Osteoblast (primary cell): ENCODE results near the gene FRMD8. TPM values are rescaled to one million over a fixed set of nuclear protein-coding genes. Genes with fewer than 3 reads are reported as not detected.

Experiments used
- DNase-seq: peaks from one replicate; pipeline ENCODE4 v3.0.0; 2011; ENCODE audit warnings: low spot score, mixed read lengths; ENCODE audit not compliant: insufficient read length; ENCODE audit errors: missing footprints
- H2AFZ ChIP-seq: 2 replicates; pipeline ENCODE4 v1.6.0; 2011; ENCODE audit warnings: mild to moderate bottlenecking, low read length
- H3K27ac ChIP-seq: 2 replicates; pipeline ENCODE4 v1.5.1; 2011; ENCODE audit warnings: mild to moderate bottlenecking, low read depth, low read length, moderate library complexity
- H3K27me3 ChIP-seq: 2 replicates; pipeline ENCODE4 v1.6.0; 2012; ENCODE audit warnings: mild to moderate bottlenecking, control low read depth, inconsistent platforms, low read length, moderate library complexity; ENCODE audit not compliant: insufficient read depth
- H3K36me3 ChIP-seq: 2 replicates; pipeline ENCODE4 v1.5.1; 2011; ENCODE audit warnings: mild to moderate bottlenecking, low read length, control low read depth, moderate library complexity; ENCODE audit not compliant: insufficient read depth
- H3K4me1 ChIP-seq: 2 replicates; pipeline ENCODE4 v1.5.1; 2011; ENCODE audit warnings: mild to moderate bottlenecking, low read length, control low read depth, moderate library complexity; ENCODE audit not compliant: insufficient read depth
- H3K4me2 ChIP-seq: 2 replicates; pipeline ENCODE4 v1.6.0; 2011; ENCODE audit warnings: mild to moderate bottlenecking, low read length; ENCODE audit not compliant: insufficient read depth
- H3K4me3 ChIP-seq: fragments of 200-600 bp; sonication (generic); 3 replicates; pipeline ENCODE4 v1.5.1; 2012; ENCODE audit warnings: mild to moderate bottlenecking, low read length, inconsistent platforms; ENCODE audit not compliant: insufficient read depth
- H3K79me2 ChIP-seq: 2 replicates; pipeline ENCODE4 v1.6.0; 2012; ENCODE audit warnings: mild to moderate bottlenecking, low read length, control low read depth, inconsistent platforms; ENCODE audit not compliant: insufficient read depth
- H3K9me3 ChIP-seq: 2 replicates; pipeline ENCODE4 v1.5.1; 2011; ENCODE audit warnings: low read depth, low read length, control low read depth
- H4K20me1 ChIP-seq: 2 replicates; pipeline ENCODE4 v1.6.0; 2012; ENCODE audit warnings: mild to moderate bottlenecking, low read length, control low read depth; ENCODE audit not compliant: insufficient read depth
- CTCF ChIP-seq: IDR thresholded peaks from 2 replicates; pipeline ENCODE4 v1.5.1; 2011; ENCODE audit warnings: mild to moderate bottlenecking, low read depth, low read length, moderate library complexity; ENCODE audit errors: extremely low read depth
- small RNA-seq: library from RNA; depleted of rRNA; stranded (forward); fragments of <200 nt; gene quantifications from one replicate; pipeline ENCODE3, GENCODE V24; 2012
- total RNA-seq: library from RNA; depleted of rRNA; stranded (reverse); fragments of >200 nt; gene quantifications from 2 replicates; pipeline ENCODE4 v1.2.3, GENCODE V29; 2012

FRMD8 gene
- total RNA-seq, 1 donor = 78.2 TPM

- Histone ChIP-seq H3K4me2 (peak overlapping the region; percentile 87), H3K4me1 (peaks cover 30% of the 10 kb centered on the region), H3K27ac (peak overlapping the region; percentile 84), H3K9me3 (no peaks in the 10 kb centered on the region), H2AFZ (no peak overlapping the region), H3K36me3 (peaks cover 8% of the 10 kb centered on the region), H3K4me3 (peak overlapping the region; percentile 70), H3K27me3 (no peaks in the 10 kb centered on the region), H4K20me1 (peaks cover 7% of the 10 kb centered on the region), H3K79me2 (peaks cover 27% of the 10 kb centered on the region)
- TF ChIP-seq CTCF = no peak
- DNase-seq = peak; percentile 95
Measured at GRCh38 chr11:65454696-65455456, 68.4 kb downstream of the FRMD8 start.

GRCh38 chr11:65456418-65456817 lies 70.0 kb downstream of the FRMD8 start:
- Histone ChIP-seq H3K4me2 (no peak overlapping the region), H3K4me3 (no peak overlapping the region), H3K27ac (peak overlapping the region; percentile 28), H4K20me1 (peaks cover 7% of the 10 kb centered on the region), H3K4me1 (peaks cover 30% of the 10 kb centered on the region), H3K9me3 (no peaks in the 10 kb centered on the region), H2AFZ (no peak overlapping the region), H3K27me3 (no peaks in the 10 kb centered on the region), H3K36me3 (peaks cover 8% of the 10 kb centered on the region), H3K79me2 (peaks cover 27% of the 10 kb centered on the region)
- TF ChIP-seq CTCF = no peak
- no peak for DNase-seq

- H3K27me3 ChIP-seq = no peaks in the 10 kb centered on the region
- no peak overlapping the region for H3K27ac ChIP-seq
- peaks cover 8% of the 10 kb centered on the region for H3K36me3 ChIP-seq
- H2AFZ ChIP-seq = no peak overlapping the region
- peaks cover 12% of the 10 kb centered on the region for H3K4me1 ChIP-seq
- H4K20me1 ChIP-seq = no peaks in the 10 kb centered on the region
- no peak overlapping the region for H3K4me2 ChIP-seq
- peak; percentile 58 for DNase-seq
- no peak for TF ChIP-seq CTCF
- no peaks in the 10 kb centered on the region for H3K9me3 ChIP-seq
- H3K4me3 ChIP-seq = no peak overlapping the region
- peaks cover 23% of the 10 kb centered on the region for H3K79me2 ChIP-seq
Measured at GRCh38 chr11:65459552-65459951, 73.1 kb downstream of the FRMD8 start.

Small RNAs within 50 kb of the gene (small RNA-seq; reads per million reads assigned to genes)
- gene RF01684 = not detected

Other genes with a start within 250 kb of the FRMD8 start
- gene SPDYC, start 216.4 kb upstream of the FRMD8 start, total RNA-seq = not detected in 2 replicates
- 102 and 116 TPM in 2 replicates for gene CAPN1, start 204.7 kb upstream of the FRMD8 start, total RNA-seq
- 4.3 and 6.2 TPM in 2 replicates for gene POLA2, start 124.7 kb upstream of the FRMD8 start, total RNA-seq
- 15.0 and 15.6 TPM in 2 replicates for gene CDC42EP2, start 71.8 kb upstream of the FRMD8 start, total RNA-seq
- gene DPF2, start 52.8 kb upstream of the FRMD8 start, total RNA-seq = 44.2 and 48.1 TPM in 2 replicates
- not detected in 2 replicates for gene TIGD3, start 31.9 kb upstream of the FRMD8 start, total RNA-seq
- 4.1 and 4.3 TPM in 2 replicates for gene SLC25A45, start 4.0 kb upstream of the FRMD8 start, total RNA-seq
- gene NEAT1, start 36.2 kb downstream of the FRMD8 start, total RNA-seq = 818 and 1,122 TPM in 2 replicates
- gene MALAT1, start 112.4 kb downstream of the FRMD8 start, total RNA-seq = 19,002 and 21,612 TPM in 2 replicates
- gene SCYL1, start 138.4 kb downstream of the FRMD8 start, total RNA-seq = 109 and 115 TPM in 2 replicates
- 40.7 and 41.6 TPM in 2 replicates for gene LTBP3, start 171.7 kb downstream of the FRMD8 start, total RNA-seq
- gene ZNRD2, start 183.8 kb downstream of the FRMD8 start, total RNA-seq = 37.1 and 42.3 TPM in 2 replicates
- gene FAM89B, start 185.9 kb downstream of the FRMD8 start, total RNA-seq = 31.5 and 36.2 TPM in 2 replicates
- gene EHBP1L1, start 189.4 kb downstream of the FRMD8 start, total RNA-seq = 43.9 and 58.6 TPM in 2 replicates
- gene KCNK7, start 209.2 kb downstream of the FRMD8 start, total RNA-seq = 0.29 TPM in 1 of 2 replicates, not detected in the other
- gene MAP3K11, start 227.6 kb downstream of the FRMD8 start, total RNA-seq = 19.4 and 21.4 TPM in 2 replicates
- 26.5 and 27.9 TPM in 2 replicates for gene PCNX3, start 229.1 kb downstream of the FRMD8 start, total RNA-seq